Vagina (tissue), 2 donors: ENCODE measurements around the gene GRAMD2A.

Experiments used
- POLR2A ChIP-seq, 2 donors: fragments of 450-650 bp; IDR thresholded peaks; one replicate each; pipeline ENCODE4 v1.6.1; 2017; ENCODE audit warnings: antibody characterized with exemption in 2 of 2, mild to moderate bottlenecking in 2 of 2, moderate library complexity in 2 of 2
- POLR2AphosphoS5 ChIP-seq, 2 donors: sonication (generic); formaldehyde crosslinking; IDR thresholded peaks; one replicate each; pipeline ENCODE4 v1.9.0; 2017; ENCODE audit warnings: antibody characterized with exemption in 2 of 2, mild to moderate bottlenecking in 2 of 2, low read depth in 1 of 2; ENCODE audit not compliant: insufficient read depth in 1 of 2
- TF ChIP-seq, protein P1 (sequence below), 3 experiments: fragments of 450-650 bp in 2 of 3; fragments of 200-600 bp in 1 of 3; sonication (generic) in 1 of 3; IDR thresholded peaks; one replicate each; pipeline ENCODE4 v1.5.1; 2017 to 2019; ENCODE audit warnings: antibody characterized with exemption in 3 of 3, mild to moderate bottlenecking in 2 of 3, moderate library complexity in 2 of 3

DNA sequence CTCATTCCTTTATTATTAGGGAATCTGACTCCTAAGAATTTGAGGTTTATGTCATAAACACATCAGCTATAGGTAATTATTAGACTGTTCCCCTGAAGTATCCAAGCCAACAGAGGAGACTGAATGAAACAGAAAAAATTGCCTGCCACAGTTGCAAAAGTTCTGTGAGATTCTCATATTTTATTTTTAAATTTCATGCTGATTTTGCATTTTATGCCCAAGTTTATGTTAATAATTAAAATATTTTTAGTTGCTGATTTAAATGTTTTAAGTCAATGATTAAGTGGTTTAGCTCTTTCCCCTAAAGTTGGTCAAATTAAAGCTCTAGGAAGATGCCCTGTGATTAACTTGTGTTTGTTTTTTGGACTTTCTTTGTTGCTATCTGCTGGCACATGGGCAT is 69.2 kb downstream of the GRAMD2A start:
- TF ChIP-seq, protein P1, sequence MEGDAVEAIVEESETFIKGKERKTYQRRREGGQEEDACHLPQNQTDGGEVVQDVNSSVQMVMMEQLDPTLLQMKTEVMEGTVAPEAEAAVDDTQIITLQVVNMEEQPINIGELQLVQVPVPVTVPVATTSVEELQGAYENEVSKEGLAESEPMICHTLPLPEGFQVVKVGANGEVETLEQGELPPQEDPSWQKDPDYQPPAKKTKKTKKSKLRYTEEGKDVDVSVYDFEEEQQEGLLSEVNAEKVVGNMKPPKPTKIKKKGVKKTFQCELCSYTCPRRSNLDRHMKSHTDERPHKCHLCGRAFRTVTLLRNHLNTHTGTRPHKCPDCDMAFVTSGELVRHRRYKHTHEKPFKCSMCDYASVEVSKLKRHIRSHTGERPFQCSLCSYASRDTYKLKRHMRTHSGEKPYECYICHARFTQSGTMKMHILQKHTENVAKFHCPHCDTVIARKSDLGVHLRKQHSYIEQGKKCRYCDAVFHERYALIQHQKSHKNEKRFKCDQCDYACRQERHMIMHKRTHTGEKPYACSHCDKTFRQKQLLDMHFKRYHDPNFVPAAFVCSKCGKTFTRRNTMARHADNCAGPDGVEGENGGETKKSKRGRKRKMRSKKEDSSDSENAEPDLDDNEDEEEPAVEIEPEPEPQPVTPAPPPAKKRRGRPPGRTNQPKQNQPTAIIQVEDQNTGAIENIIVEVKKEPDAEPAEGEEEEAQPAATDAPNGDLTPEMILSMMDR (IDR thresholded peaks at IDR 0.05), result no peak
- TF ChIP-seq POLR2A (IDR thresholded peaks at IDR 0.05) (no peak), POLR2AphosphoS5 (IDR thresholded peaks at IDR 0.05; ENCODE audit: insufficient read depth in 1 of 2, low read depth in 1 of 2) (no peak)
